SK-N-SH treated with all-trans-retinoic acid at 6 μM for 48 hours (cell line): ENCODE measurements around the gene CAD.

ENCODE experiments used
- ATAC-seq: fragments of 200-7000 bp; cut with Tn5 transposase; 3 replicates; pipeline ENCODE4 v1.9.1; 2020; ENCODE audit warnings: mild to moderate bottlenecking, moderate library complexity
- CREB5 ChIP-seq: fragments of 250-450 bp; sonication (Bioruptor Pico); IDR thresholded peaks from 2 replicates; pipeline ENCODE4 v1.5.1; 2020; ENCODE audit warnings: low read depth, mild to moderate bottlenecking, moderate library complexity
- CSDC2 ChIP-seq: fragments of 250-450 bp; sonication (Bioruptor Pico); IDR thresholded peaks from 2 replicates; pipeline ENCODE4 v1.5.0; 2020; ENCODE audit warnings: mild to moderate bottlenecking, moderate library complexity
- ESRRG ChIP-seq: fragments of 250-450 bp; sonication (Bioruptor Pico); IDR thresholded peaks from 2 replicates; pipeline ENCODE4 v1.6.1; 2021; ENCODE audit warnings: mild to moderate bottlenecking
- ISL1 ChIP-seq: fragments of 250-450 bp; sonication (Bioruptor Pico); IDR thresholded peaks from 2 replicates; pipeline ENCODE4 v2.1.2; 2022; ENCODE audit warnings: mild to moderate bottlenecking, moderate library complexity
- OSR1 ChIP-seq: fragments of 250-450 bp; sonication (Bioruptor Pico); IDR thresholded peaks from 2 replicates; pipeline ENCODE4 v1.8.0; 2022; ENCODE audit warnings: moderate library complexity, mild to moderate bottlenecking, inconsistent platforms
- POU6F1 ChIP-seq: fragments of 250-450 bp; sonication (Bioruptor Pico); IDR thresholded peaks from 2 replicates; pipeline ENCODE4 v1.8.0; 2021; ENCODE audit warnings: low read depth, mild to moderate bottlenecking, moderate library complexity, borderline replicate concordance
- RARB ChIP-seq: fragments of 250-450 bp; sonication (Bioruptor Pico); IDR thresholded peaks from 2 replicates; pipeline ENCODE4 v1.8.0; 2021; ENCODE audit warnings: mild to moderate bottlenecking, moderate library complexity
- SNAI2 ChIP-seq: fragments of 250-450 bp; sonication (Bioruptor Pico); IDR thresholded peaks from 2 replicates; pipeline ENCODE4 v1.5.0; 2020; ENCODE audit warnings: mild to moderate bottlenecking, moderate library complexity
- TCF4 ChIP-seq: fragments of 250-450 bp; sonication (Bioruptor Pico); IDR thresholded peaks from 2 replicates; pipeline ENCODE4 v1.8.0; 2021; ENCODE audit warnings: mild to moderate bottlenecking, moderate library complexity, borderline replicate concordance
- TOX ChIP-seq: fragments of 250-450 bp; sonication (Bioruptor Pico); IDR thresholded peaks from 2 replicates; pipeline ENCODE4 v1.8.0; 2021; ENCODE audit warnings: mild to moderate bottlenecking, moderate library complexity, borderline replicate concordance
- TSHZ2 ChIP-seq: fragments of 250-450 bp; sonication (Bioruptor Pico); IDR thresholded peaks from 2 replicates; pipeline ENCODE4 v1.5.0; 2020; ENCODE audit warnings: mild to moderate bottlenecking, moderate library complexity
- ZC3H10 ChIP-seq: fragments of 250-450 bp; sonication (Bioruptor Pico); IDR thresholded peaks from 2 replicates; pipeline ENCODE4 v1.5.1; 2021; ENCODE audit warnings: mild to moderate bottlenecking, moderate library complexity
- ZFP3 ChIP-seq: fragments of 250-450 bp; sonication (Bioruptor Pico); IDR thresholded peaks from 2 replicates; pipeline ENCODE4 v1.5.0; 2020; ENCODE audit warnings: mild to moderate bottlenecking, moderate library complexity
- ZFP30 ChIP-seq: fragments of 450-650 bp; formaldehyde crosslinking; IDR thresholded peaks from 2 replicates; pipeline ENCODE4 v1.5.0; 2022; ENCODE audit warnings: mild to moderate bottlenecking, moderate library complexity
- ZNF70 ChIP-seq: fragments of 450-650 bp; formaldehyde crosslinking; IDR thresholded peaks from 2 replicates; pipeline ENCODE4 v1.5.0; 2020; ENCODE audit warnings: mild to moderate bottlenecking, moderate library complexity
- ZNF8 ChIP-seq: fragments of 450-650 bp; formaldehyde crosslinking; IDR thresholded peaks from 2 replicates; pipeline ENCODE4 v1.5.0; 2020; ENCODE audit warnings: mild to moderate bottlenecking, moderate library complexity
- TF ChIP-seq, protein P1 (sequence below): fragments of 250-450 bp; sonication (Bioruptor Pico); IDR thresholded peaks from 2 replicates; pipeline ENCODE4 v1.8.0; 2020; ENCODE audit warnings: mild to moderate bottlenecking, moderate library complexity, borderline replicate concordance
- TF ChIP-seq, protein P2 (sequence below): fragments of 250-450 bp; sonication (Bioruptor Pico); IDR thresholded peaks from 2 replicates; pipeline ENCODE4 v1.5.1; 2021; ENCODE audit warnings: mild to moderate bottlenecking, moderate library complexity

The CAD gene

GRCh38 chr2:27282892-27283291, 65.7 kb downstream of the CAD start:
- ATAC-seq = 0 out of 3 replicates have a peak, but pooled peaks have one; percentile 20
- TF ChIP-seq ZNF70 (CRISPR knock-in tag) (peak; percentile 68), RARB (CRISPR knock-in tag) (no peak)

DNA sequence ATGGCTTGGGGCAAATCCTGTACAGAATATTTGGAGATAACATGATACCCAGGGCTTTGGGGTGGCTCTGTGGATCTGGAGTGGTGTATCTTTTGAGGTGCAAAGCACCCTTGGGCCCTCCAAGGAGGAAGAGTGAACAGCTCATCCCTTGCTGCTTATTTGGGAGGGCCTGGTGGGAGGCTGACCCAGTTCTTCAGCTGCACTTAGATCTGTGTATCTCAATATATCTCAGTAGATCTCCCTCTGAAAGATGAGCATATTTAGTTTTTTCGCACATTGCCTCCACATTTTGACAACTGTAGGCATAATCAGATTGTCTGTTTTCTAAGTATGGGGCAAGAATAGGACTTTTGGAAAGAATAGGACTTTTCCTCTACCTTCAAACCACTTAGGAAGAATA, 67.8 kb downstream of the CAD start:
- ATAC-seq = no peak
- TF ChIP-seq ISL1 (CRISPR knock-in tag) (no peak), SNAI2 (CRISPR knock-in tag) (no peak), POU6F1 (CRISPR knock-in tag) (no peak), ESRRG (CRISPR knock-in tag) (no peak), ZFP30 (CRISPR knock-in tag) (no peak), ZFP3 (CRISPR knock-in tag) (no peak), OSR1 (CRISPR knock-in tag) (no peak), RARB (CRISPR knock-in tag) (no peak), ZNF70 (CRISPR knock-in tag) (no peak), CSDC2 (CRISPR knock-in tag) (no peak), ZC3H10 (CRISPR knock-in tag) (no peak)
- TF ChIP-seq, protein P1, sequence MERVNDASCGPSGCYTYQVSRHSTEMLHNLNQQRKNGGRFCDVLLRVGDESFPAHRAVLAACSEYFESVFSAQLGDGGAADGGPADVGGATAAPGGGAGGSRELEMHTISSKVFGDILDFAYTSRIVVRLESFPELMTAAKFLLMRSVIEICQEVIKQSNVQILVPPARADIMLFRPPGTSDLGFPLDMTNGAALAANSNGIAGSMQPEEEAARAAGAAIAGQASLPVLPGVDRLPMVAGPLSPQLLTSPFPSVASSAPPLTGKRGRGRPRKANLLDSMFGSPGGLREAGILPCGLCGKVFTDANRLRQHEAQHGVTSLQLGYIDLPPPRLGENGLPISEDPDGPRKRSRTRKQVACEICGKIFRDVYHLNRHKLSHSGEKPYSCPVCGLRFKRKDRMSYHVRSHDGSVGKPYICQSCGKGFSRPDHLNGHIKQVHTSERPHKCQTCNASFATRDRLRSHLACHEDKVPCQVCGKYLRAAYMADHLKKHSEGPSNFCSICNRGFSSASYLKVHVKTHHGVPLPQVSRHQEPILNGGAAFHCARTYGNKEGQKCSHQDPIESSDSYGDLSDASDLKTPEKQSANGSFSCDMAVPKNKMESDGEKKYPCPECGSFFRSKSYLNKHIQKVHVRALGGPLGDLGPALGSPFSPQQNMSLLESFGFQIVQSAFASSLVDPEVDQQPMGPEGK (CRISPR knock-in tag) = no peak
- TF ChIP-seq, protein P2, sequence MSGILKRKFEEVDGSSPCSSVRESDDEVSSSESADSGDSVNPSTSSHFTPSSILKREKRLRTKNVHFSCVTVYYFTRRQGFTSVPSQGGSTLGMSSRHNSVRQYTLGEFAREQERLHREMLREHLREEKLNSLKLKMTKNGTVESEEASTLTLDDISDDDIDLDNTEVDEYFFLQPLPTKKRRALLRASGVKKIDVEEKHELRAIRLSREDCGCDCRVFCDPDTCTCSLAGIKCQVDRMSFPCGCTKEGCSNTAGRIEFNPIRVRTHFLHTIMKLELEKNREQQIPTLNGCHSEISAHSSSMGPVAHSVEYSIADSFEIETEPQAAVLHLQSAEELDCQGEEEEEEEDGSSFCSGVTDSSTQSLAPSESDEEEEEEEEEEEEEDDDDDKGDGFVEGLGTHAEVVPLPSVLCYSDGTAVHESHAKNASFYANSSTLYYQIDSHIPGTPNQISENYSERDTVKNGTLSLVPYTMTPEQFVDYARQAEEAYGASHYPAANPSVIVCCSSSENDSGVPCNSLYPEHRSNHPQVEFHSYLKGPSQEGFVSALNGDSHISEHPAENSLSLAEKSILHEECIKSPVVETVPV (CRISPR knock-in tag) = no peak

- no peak for TF ChIP-seq ZFP3 (CRISPR knock-in tag)
- no peak for TF ChIP-seq ZFP30 (CRISPR knock-in tag)
- no peak for TF ChIP-seq ZNF8 (CRISPR knock-in tag)
- TF ChIP-seq SNAI2 (CRISPR knock-in tag) = no peak
- TF ChIP-seq ESRRG (CRISPR knock-in tag) = no peak
- no peak for TF ChIP-seq CREB5
- TF ChIP-seq, all 23 proteins: peak for 0
- ATAC-seq = no peak
Measured at GRCh38 chr2:27285481-27285880, 68.3 kb downstream of the CAD start.

DNA sequence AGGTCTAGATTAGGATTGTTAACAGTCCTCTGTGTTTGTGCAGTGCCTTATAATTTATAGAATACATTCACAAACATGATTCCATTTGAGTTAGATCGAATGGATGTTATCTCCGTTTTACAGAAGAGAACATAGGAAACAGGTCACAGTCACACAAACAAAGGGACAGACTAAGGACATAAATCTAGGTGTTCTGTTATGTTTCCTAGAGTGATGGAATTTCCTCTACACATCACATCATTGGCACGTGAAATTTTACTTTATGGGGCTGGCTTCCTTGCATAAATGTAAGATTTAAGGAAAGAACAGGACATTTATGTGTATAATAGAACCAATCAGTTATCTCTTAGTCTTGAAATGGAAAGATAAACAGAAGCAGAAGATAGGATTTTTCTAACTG, 71.4 kb downstream of the CAD start:
- no peak for TF ChIP-seq ZNF8 (CRISPR knock-in tag)
- TF ChIP-seq TCF4 (CRISPR knock-in tag) = peak; percentile 50
- peak; percentile 62; the same call in 1 of the 2 replicates for TF ChIP-seq TSHZ2 (CRISPR knock-in tag)
- peak; percentile 79 for TF ChIP-seq ISL1 (CRISPR knock-in tag)
- TF ChIP-seq CREB5 = peak; percentile 58; the same call in 1 of the 2 replicates
- TF ChIP-seq TOX (CRISPR knock-in tag) = no peak
- TF ChIP-seq, all 23 proteins: peak for 4
- ATAC-seq = no peak
